Panc1 (cell line): Measurements from ENCODE around the gene WDFY3. TPM values are rescaled to one million over a fixed set of nuclear protein-coding genes. Genes with fewer than 3 reads are reported as not detected.

Experiments
- ATAC-seq: fragments of 200-7000 bp; cut with Tn5 transposase; 2 replicates; pipeline ENCODE4 v1.9.1; 2020; ENCODE audit warnings: mild to moderate bottlenecking, moderate library complexity
- BruUV-seq: library from RNA; stranded (reverse); fragments of 400-500 nt; replicated peaks from 2 replicates; lab custom pipeline; 2021; lab: Mats Ljungman, UMichigan
- CTCF ChIA-PET: fragments of 300-600 bp; sonication (Branson Sonifier 250); formaldehyde crosslinking; loops from one replicate; lab custom pipeline; 2022; ENCODE audit warnings: antibody characterized with exemption; lab: Charles Lee
- POLR2A ChIA-PET: fragments of 300-600 bp; sonication (Branson Sonifier 250); formaldehyde crosslinking; loops from one replicate; lab custom pipeline; 2022; ENCODE audit warnings: antibody characterized with exemption; lab: Charles Lee
- DNase-seq: peaks from one replicate; pipeline ENCODE4 v3.0.0-alpha.2; 2010; ENCODE audit warnings: low read depth, low spot score
- H3K27ac ChIP-seq: 2 replicates; pipeline ENCODE4 v1.5.1; 2011; ENCODE audit warnings: mild to moderate bottlenecking, low read length, inconsistent platforms
- H3K27me3 ChIP-seq: fragments of 200-500 bp; sonication (Bioruptor generic); 2 replicates; pipeline ENCODE4 v1.6.0; 2014; ENCODE audit warnings: low read length, inconsistent platforms; ENCODE audit not compliant: control insufficient read depth, insufficient read depth
- H3K36me3 ChIP-seq: fragments of 200-500 bp; sonication (Bioruptor generic); 2 replicates; pipeline ENCODE4 v1.5.1; 2014; ENCODE audit warnings: inconsistent platforms, mild to moderate bottlenecking, low read length, moderate library complexity; ENCODE audit not compliant: control insufficient read depth, insufficient read depth
- H3K4me1 ChIP-seq: 2 replicates; pipeline ENCODE4 v1.5.1; 2011; ENCODE audit warnings: inconsistent platforms, mild to moderate bottlenecking, low read length, moderate library complexity; ENCODE audit not compliant: control insufficient read depth, insufficient read depth
- H3K4me3 ChIP-seq, 2 experiments: 2 replicates each; pipeline ENCODE4 v1.5.1; 2011 to 2012; ENCODE audit warnings: low read depth in 2 of 2, low read length in 2 of 2, mild to moderate bottlenecking in 2 of 2, inconsistent platforms in 1 of 2, moderate library complexity in 1 of 2
- H3K9me3 ChIP-seq: fragments of 200-500 bp; sonication (Bioruptor generic); 2 replicates; pipeline ENCODE4 v1.5.1; 2014; ENCODE audit warnings: low read depth, mild to moderate bottlenecking, inconsistent platforms, low read length, moderate library complexity; ENCODE audit not compliant: control insufficient read depth, insufficient read depth
- POLR2AphosphoS5 ChIP-seq: IDR thresholded peaks from 2 replicates; pipeline ENCODE4 v1.6.1; 2012; ENCODE audit warnings: mild to moderate bottlenecking, low read depth, low read length, moderate library complexity
- SIN3A ChIP-seq: IDR thresholded peaks from 2 replicates; pipeline ENCODE4 v1.6.1; 2012; ENCODE audit warnings: low read depth, mild to moderate bottlenecking, low read length, moderate library complexity, borderline replicate concordance; ENCODE audit not compliant: insufficient read depth
- TCF7L2 ChIP-seq: IDR thresholded peaks from 2 replicates; pipeline ENCODE4 v1.6.1; 2011; ENCODE audit warnings: mild to moderate bottlenecking, low read depth, low read length, inconsistent platforms
- in situ Hi-C: cut with HindIII; loops from 2 replicates; pipeline ENCODE4 v1.10.0; 2016; ENCODE audit warnings: low sequenced_read_pairs, low pct_unique_long_range_greater_than_20kb
- intact Hi-C: fragments of 100-400 bp; cut with micrococcal nuclease; formaldehyde crosslinking; loops from one replicate; pipeline ENCODE4 v1.10.0; 2022; ENCODE audit not compliant: unreplicated experiment
- total RNA-seq: library from RNA; stranded (reverse); gene quantifications from one replicate; pipeline ENCODE4 v1.2.1, GENCODE V29; 2021; ENCODE audit not compliant: unreplicated experiment
- TF ChIP-seq, protein P1 (sequence below), 2 experiments: IDR thresholded peaks; 2 replicates each; pipeline ENCODE4 v1.6.1; 2011 to 2012; ENCODE audit warnings: low read depth in 2 of 2, control low read depth in 1 of 2, low read length in 1 of 2, mild to moderate bottlenecking in 1 of 2, moderate library complexity in 1 of 2; ENCODE audit not compliant: insufficient read depth in 1 of 2
- TF ChIP-seq, protein P2 (sequence below): fragments of 450-650 bp; IDR thresholded peaks from 2 replicates; pipeline ENCODE4 v1.5.1; 2017; ENCODE audit warnings: mild to moderate bottlenecking

Gene WDFY3
- total RNA-seq, 1 experiment from 2014 or later = 47.8 TPM

GRCh38 chr4:84678976-84679744 lies 287.3 kb downstream of the WDFY3 start:
- no peak overlapping the region for H3K27ac ChIP-seq
- TF ChIP-seq SIN3A = no peak
- TF ChIP-seq, protein P1, sequence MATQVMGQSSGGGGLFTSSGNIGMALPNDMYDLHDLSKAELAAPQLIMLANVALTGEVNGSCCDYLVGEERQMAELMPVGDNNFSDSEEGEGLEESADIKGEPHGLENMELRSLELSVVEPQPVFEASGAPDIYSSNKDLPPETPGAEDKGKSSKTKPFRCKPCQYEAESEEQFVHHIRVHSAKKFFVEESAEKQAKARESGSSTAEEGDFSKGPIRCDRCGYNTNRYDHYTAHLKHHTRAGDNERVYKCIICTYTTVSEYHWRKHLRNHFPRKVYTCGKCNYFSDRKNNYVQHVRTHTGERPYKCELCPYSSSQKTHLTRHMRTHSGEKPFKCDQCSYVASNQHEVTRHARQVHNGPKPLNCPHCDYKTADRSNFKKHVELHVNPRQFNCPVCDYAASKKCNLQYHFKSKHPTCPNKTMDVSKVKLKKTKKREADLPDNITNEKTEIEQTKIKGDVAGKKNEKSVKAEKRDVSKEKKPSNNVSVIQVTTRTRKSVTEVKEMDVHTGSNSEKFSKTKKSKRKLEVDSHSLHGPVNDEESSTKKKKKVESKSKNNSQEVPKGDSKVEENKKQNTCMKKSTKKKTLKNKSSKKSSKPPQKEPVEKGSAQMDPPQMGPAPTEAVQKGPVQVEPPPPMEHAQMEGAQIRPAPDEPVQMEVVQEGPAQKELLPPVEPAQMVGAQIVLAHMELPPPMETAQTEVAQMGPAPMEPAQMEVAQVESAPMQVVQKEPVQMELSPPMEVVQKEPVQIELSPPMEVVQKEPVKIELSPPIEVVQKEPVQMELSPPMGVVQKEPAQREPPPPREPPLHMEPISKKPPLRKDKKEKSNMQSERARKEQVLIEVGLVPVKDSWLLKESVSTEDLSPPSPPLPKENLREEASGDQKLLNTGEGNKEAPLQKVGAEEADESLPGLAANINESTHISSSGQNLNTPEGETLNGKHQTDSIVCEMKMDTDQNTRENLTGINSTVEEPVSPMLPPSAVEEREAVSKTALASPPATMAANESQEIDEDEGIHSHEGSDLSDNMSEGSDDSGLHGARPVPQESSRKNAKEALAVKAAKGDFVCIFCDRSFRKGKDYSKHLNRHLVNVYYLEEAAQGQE (IDR thresholded peaks at IDR 0.05; ENCODE audit: insufficient read depth in 1 of 2, low read depth in 2 of 2, low read length in 1 of 2) = no peak
- no peak for TF ChIP-seq POLR2AphosphoS5
- TF ChIP-seq TCF7L2 = no peak
- TF ChIP-seq, protein P2, sequence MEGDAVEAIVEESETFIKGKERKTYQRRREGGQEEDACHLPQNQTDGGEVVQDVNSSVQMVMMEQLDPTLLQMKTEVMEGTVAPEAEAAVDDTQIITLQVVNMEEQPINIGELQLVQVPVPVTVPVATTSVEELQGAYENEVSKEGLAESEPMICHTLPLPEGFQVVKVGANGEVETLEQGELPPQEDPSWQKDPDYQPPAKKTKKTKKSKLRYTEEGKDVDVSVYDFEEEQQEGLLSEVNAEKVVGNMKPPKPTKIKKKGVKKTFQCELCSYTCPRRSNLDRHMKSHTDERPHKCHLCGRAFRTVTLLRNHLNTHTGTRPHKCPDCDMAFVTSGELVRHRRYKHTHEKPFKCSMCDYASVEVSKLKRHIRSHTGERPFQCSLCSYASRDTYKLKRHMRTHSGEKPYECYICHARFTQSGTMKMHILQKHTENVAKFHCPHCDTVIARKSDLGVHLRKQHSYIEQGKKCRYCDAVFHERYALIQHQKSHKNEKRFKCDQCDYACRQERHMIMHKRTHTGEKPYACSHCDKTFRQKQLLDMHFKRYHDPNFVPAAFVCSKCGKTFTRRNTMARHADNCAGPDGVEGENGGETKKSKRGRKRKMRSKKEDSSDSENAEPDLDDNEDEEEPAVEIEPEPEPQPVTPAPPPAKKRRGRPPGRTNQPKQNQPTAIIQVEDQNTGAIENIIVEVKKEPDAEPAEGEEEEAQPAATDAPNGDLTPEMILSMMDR = no peak
- ATAC-seq = no peak
- in situ Hi-C loops (no loop called here), intact Hi-C loops (no loop called here)
- H3K36me3 ChIP-seq = peaks cover 3% of the 10 kb centered on the region; the same call in 1 of the 2 replicates
- no peaks in the 10 kb centered on the region for H3K27me3 ChIP-seq
- no peaks in the 10 kb centered on the region for H3K9me3 ChIP-seq
- H3K4me3 ChIP-seq = no peak overlapping the region
- POLR2A ChIA-PET = interaction anchor here (0.6 kb wide), 1 partner anchor 13 kb away, joined by 3 read pairs; no protein-coding TSS in a partner anchor
- BruUV-seq = no TSS peak
- CTCF ChIA-PET = interaction anchor here (0.7 kb wide), 1 partner anchor 34 kb away, joined by 4 read pairs; no protein-coding TSS in a partner anchor
- no peak for DNase-seq
- peaks cover 9% of the 10 kb centered on the region for H3K4me1 ChIP-seq

- TF ChIP-seq TCF7L2 (no peak), SIN3A (no peak), POLR2AphosphoS5 (no peak)
- TF ChIP-seq, protein P2 = no peak
- TF ChIP-seq, protein P1 (IDR thresholded peaks at IDR 0.05; ENCODE audit: insufficient read depth in 1 of 2, low read depth in 2 of 2, low read length in 1 of 2) = no peak
- Histone ChIP-seq H3K36me3 (peaks cover 3% of the 10 kb centered on the region; the same call in 1 of the 2 replicates), H3K27ac (no peak overlapping the region), H3K4me1 (peaks cover 9% of the 10 kb centered on the region), H3K4me3 (no peak overlapping the region), H3K9me3 (no peaks in the 10 kb centered on the region), H3K27me3 (no peaks in the 10 kb centered on the region)
- BruUV-seq = no TSS peak
- ChIA-PET CTCF (interaction anchor here (0.7 kb wide), 1 partner anchor 94 kb away, joined by 9 read pairs; no protein-coding TSS in a partner anchor), POLR2A (no interaction called here)
- intact Hi-C loops = no loop called here
- in situ Hi-C loops = no loop called here
- DNase-seq (no peak), ATAC-seq (no peak)
Measured at GRCh38 chr4:84677995-84678394, 288.5 kb downstream of the WDFY3 start.
